HG02610 (cell line): Measurements from ENCODE around the gene CACNG6.
"Not testable (repeated sequence)": the region's sequence is repeated elsewhere in the genome, so short reads cannot be mapped to it uniquely, and the experiment has no call there.

Source experiments
- ATAC-seq: cut with Tn5 transposase; IDR thresholded peaks from one replicate; pipeline ENCODE4 v1.9.1; 2021; ENCODE audit warnings: mild to moderate bottlenecking, moderate library complexity; ENCODE audit not compliant: unreplicated experiment

Gene CACNG6, protein sequence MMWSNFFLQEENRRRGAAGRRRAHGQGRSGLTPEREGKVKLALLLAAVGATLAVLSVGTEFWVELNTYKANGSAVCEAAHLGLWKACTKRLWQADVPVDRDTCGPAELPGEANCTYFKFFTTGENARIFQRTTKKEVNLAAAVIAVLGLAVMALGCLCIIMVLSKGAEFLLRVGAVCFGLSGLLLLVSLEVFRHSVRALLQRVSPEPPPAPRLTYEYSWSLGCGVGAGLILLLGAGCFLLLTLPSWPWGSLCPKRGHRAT

GRCh38 chr19:53991224-53992113 lies at the start of gene CACNG6:
Gene CACNG6, plus strand, starts transcription at chr19:53991637. Its CDS starts 1,241 bp downstream, at chr19:53992878.
- ATAC-seq: no peak

- no peak for ATAC-seq
Observed at GRCh38 chr19:53942001-53942786, 49.2 kb upstream of the CACNG6 start.

DNA sequence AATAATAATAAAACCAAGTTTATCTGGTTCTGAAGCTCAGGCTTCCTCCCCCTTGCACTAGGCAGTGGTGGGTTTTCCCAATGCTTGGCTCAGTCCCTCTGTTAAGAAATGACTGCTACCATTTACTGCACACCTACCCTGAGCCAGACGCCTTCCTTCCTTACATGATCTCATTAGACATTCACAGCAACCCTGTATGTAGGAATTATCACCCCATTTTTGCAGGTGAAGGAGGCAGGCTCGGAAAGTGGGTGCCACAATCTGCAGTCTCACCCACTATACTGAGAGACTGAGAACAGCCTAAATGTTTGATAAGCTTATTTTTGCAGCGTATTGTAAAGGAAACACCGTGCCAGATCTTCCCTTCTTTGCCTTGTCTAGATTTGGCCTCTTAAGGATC lies 47.0 kb upstream of the CACNG6 start:
- no peak for ATAC-seq

GRCh38 chr19:53944933-53945332 lies 46.5 kb upstream of the CACNG6 start:
- no peak for ATAC-seq

DNA sequence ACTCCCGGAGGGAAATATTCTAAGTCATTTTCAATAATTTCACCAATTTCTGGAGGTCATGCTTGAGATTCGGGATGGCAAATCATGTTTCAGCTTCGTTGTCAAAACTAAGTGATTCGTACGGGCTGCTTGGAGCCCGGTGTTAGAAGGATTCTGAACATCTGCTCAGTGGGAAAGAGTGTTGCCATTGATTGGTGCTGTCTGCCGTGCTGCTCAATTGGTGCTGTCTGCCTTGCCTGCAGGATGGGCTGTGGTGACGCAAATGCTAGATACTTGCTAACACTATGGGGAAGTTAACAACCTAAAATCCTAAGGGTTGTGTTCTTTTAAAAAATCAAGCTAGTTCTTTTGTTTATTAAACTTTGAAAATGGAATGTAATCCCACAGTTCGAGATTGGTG lies 46.0 kb upstream of the CACNG6 start:
- no peak for ATAC-seq

GRCh38 chr19:53945998-53946397 lies 45.4 kb upstream of the CACNG6 start:
- no peak for ATAC-seq

DNA sequence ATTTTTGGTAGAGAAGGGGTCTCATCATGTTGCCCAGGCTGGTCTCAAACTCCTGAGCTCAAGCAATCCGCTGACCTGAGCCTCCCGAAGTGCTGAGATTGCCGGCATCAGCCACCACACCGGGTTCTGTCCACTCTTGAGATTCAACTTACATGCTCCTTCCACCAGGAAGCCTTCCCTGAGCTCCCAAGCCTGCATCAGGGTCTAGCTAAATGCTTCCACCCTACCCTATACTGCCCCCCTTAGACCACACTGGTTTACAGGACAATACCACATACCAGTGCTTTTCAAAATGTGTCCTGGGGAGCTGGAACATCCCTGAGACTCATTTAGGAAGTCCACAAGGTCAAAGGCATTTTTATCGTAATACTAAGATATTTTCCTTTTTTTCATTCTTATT lies 43.8 kb upstream of the CACNG6 start:
- no peak for ATAC-seq

GRCh38 chr19:53948611-53949010 lies 42.8 kb upstream of the CACNG6 start:
- not testable (repeated sequence) for ATAC-seq

DNA sequence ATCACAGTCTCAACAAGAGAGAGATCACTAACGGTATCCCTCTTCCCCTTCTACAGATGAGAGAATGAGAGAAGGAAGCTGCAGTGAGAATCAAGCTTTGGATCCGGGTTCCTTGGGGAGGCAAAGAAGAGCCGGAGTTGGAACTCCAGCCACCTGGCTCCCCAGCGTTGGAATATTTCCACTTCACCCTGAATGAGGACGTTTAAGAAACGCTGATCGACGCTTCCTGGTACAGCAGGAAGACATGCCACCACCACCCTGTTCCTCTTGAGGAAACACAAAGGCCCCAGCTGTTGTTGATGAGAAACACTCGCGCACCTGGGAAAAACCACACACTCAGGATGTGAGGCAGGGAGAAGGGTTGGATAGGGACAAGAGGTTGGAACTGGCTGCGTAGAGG lies 40.0 kb upstream of the CACNG6 start:
- no peak for ATAC-seq

DNA sequence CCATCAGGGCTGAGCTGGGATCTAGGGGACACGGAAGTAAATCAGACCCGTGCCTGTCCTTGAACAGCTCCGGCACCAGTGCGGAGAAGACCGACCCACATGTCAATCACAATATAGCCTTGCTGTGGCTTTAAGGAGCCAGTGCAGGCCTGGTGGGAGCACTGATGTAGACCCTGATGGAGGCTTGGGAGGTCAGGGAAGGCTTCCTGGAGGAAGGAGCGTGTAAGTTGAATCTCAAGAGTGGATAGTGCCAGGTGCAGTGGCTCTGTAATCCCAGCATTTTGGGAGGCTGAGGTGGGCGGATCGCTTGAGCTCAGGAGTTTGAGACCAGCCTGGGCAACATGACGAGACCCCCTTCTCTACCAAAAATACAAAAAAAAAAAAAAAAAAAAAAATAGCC lies 39.5 kb upstream of the CACNG6 start:
- ATAC-seq: no peak

DNA sequence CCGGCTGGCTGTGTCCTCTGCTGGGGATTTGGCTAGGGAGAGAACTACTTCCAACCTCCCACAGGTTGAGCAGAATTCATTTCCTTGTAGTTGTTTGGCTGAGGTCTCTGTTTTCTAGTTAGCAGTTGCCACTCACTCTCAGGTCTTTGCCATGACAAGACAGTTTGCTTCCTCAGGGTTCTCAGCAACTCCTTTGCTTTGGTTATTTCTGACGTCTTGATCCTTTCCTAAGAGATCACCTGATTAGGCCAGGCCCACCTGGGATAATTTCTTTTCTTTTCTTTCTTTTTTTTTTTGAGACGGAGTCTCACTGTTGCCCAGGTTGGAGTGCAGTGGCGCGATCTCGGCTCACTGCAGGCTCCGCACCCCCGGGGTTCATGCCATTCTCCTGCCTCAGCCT lies 38.1 kb upstream of the CACNG6 start:
- ATAC-seq: no peak

DNA sequence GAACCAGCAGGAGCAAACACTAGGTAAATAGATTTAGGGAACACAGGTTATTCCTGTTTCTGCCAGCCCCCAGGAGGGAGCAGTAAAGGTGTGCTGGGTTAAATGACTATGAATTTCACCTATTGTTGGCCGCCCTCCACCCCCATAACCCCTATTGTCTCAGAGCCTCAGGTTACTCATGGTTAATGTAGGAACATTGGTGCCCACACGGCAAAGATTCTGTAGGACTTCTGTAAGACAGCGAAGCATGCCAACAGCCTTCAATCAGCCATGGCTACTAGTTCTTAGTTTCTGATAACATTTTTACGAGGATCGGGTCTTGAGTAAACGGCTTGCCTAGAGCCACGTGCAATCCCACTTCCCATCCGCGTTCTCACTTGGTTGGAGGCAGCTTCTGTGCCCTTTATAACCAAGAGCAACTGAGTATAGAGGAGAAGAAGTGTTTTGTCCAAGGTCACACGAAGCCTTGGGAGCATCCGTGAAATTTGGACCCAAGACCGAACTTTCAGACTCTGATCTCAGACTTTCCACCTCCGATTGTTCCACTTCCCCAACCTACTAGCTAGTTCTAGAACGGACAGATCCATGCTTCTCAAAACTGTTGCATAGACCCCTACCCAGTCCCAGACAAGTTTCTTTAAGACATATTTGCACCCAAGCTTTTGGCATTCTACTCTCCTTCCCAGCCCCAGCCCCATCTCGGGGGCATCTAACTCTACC lies 33.8 kb upstream of the CACNG6 start:
- no peak for ATAC-seq

DNA sequence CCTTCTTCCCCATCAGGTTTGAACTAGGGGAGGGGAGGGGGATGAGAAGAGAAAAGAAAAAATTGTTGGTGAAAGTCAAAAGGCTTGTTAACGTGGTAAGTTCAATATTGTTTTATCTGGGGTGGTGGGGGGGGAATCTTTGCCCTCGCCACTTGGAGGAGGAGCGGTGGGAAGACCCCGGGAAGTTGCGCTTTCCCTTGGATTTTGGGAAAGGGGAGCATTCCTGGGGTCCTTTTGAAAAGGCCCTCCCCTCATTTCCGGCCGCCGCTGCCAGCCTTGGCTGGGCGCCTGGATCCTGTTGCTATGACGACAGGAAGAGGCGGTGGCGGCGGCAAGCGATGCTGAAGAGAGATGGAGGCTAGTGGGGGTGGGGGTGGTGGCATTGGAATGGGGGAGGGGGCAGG lies 33.3 kb upstream of the CACNG6 start:
- no peak for ATAC-seq

- ATAC-seq: no peak
Observed at GRCh38 chr19:53958823-53959757, 32.3 kb upstream of the CACNG6 start.

- no peak for ATAC-seq
Observed at GRCh38 chr19:53960187-53960586, 31.2 kb upstream of the CACNG6 start.

DNA sequence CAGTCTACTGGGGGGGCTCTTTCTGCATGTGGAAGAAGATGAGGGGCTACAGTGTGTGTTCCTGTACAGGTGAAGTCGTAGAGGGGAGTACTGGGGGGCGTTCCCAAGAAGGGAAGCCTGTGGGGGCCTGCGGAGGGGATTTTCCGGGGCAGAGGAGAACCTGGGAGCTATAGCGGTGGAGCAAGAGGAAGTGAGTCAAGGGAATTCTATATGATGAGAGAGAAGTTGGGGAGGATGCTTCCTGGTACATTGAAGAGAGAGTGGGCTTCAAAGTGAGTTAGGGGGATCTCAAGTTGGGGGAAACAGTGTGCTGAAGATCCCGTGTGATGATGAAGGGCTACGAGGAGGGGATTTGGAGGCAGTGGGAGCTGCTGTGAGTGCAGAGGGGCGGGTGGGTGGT lies 30.6 kb upstream of the CACNG6 start:
- no peak for ATAC-seq

DNA sequence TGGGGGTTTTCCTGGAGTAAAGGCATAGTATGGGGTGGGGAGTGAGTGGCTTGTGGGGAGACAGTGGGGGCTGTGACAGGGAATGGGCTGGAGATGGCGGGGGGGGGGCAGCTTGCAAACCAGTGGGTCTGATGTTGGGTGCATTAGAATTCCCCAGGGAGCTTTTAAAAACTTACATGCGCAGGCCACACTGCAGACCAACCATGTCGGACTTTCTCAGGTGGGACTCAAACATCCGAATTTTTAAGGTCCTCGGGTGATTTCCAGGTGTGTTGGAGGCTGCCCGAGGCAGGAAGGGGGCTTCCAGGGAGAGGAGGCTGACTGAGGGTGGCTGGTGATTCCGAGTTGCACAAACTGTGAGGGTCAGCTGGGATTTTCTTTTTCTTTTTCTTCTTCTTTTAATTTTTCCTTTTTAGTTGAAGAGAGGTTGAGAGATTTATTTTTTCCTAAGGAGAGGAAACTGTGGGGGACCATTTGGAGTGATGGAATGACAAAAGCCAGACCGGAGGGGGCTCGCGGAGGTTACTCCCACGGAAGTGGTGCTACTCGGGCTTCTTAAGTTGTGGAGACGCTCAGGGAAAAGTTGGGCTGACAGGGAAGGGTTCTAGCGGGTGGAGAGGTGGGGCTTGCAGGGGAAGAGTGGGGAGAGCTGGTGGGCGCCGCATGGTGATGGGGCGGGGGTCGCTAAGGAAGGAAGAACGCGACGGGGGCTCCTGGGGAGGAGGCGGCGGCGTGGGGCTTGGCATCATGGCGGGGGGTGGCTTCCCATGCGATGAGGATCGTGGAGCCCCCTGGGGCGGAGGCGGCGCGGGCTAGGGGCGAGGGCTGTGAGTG lies 29.7 kb upstream of the CACNG6 start:
- no peak for ATAC-seq

DNA sequence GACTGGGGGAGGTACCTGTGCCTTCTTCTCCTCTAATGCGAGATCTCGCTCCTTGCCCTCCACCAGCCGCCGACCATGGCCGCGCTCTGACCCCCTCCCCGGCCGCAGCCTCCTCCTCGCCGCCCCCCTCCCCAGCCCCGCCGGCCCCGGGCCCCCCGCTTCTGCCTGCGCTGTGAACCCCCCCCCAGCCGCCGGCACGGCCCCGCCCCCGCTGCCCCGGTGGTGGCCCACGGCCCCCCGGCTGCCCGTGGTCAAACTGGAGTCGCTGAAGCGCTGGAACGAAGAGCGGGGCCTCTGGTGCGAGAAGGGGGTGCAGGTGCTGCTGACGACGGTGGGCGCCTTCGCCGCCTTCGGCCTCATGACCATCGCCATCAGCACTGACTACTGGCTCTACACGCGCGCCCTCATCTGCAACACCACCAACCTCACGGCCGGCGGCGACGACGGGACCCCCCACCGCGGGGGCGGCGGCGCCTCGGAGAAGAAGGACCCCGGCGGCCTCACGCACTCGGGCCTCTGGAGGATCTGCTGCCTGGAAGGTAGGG lies 28.5 kb upstream of the CACNG6 start, which contains the start of gene CACNG8:
TSS of gene CACNG8 (plus strand) at position 51 of the 545 bp plus-strand sequence.
- no peak for ATAC-seq
